GM21515 (cell line): ENCODE data around the gene SLC25A48.
"Not testable (repeated sequence)": the region's sequence is repeated elsewhere in the genome, so short reads cannot be mapped to it uniquely, and the experiment has no call there.

ENCODE experiments used
- ATAC-seq: cut with Tn5 transposase; IDR thresholded peaks from one replicate; pipeline ENCODE4 v1.9.1; 2021; ENCODE audit not compliant: unreplicated experiment

The SLC25A48 gene

DNA sequence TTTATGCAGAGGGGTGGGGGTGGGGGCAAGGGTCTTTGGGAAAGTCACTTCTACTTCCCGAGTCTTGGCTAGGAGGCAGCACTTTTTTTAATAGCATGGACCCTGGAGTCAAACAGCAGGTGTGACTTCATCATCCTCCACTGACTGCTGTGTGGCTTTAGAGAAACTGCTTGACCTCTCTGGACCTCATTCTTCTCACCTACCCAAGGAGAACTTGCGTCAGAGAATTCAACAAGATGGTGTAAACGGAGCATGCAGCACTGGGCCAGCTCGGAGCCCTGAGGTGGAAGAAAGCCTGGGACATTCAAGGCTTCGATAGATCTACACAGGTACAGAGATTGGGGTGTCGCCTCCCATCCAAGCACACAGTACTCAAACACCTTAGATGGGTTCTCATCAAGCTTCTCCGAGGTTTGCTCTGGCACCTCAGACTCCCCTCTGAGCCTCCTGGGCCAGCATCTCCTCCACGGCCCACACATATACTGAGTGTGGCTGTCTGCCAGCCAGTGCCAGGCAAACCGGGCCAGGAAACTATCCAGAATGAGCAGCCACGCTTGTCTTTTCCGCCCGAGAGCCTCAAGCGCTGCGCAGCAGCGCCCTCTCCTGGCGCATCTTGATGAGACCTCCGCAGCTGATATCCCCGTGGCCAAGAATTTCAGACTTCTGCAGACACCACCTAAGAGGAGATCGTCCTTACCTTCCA is 4.6 kb upstream of the SLC25A48 start:
- ATAC-seq = no peak

DNA sequence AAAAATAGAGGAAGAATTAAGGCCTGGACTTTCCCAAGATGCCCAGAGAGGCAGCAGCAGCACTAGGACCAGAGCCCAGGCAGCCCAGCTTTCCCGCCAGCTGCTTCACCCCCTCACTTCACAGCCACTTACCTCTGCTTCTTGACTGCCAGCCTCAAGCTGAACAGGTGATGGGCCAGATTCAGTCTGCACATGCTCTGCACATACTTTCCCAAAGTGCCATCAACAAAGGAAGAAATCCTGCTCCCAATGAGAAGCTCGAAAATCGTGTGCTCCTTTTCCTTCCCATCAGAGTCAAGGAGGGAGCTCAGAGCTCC is 4.1 kb upstream of the SLC25A48 start:
- ATAC-seq = no peak

DNA sequence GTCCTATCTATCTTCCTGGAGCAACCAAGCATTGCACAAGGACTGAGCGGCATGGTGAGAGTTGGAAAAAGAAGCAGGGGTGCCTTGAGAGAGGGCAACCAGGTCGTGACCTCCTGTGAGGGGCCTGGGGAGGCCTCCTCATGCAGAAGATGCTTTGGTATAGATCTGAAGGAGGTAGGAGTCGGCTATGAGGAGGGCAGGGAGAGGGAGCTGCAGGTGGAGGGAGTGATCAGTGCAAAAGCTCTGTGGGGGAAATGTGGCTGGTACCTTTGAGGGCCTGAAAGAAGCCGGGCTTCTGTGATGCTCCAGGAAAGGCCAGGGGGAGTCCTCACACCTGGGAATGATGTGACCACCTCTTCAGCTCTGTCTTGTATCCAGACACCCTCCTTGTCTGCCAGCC is 3.6 kb upstream of the SLC25A48 start:
- no peak for ATAC-seq

DNA sequence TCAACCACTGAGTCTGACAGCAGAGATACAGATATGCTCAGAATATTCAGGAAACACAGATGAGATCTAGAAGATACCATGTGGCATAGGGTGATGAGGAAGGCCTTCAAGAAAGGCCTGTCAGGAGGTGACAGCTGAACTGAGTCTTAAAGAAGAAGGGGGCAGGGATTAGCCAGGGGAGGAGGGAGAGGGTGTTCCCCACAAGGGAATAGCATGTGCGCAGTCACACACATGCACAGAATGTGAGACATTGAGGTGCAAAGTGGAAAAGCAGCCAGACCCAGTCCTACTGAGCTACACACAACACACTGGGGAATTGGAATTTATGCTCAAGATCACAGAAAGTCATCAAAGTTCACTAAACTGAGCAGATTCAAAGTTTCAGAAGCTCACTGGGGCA is 3.0 kb upstream of the SLC25A48 start:
- ATAC-seq = no peak

DNA sequence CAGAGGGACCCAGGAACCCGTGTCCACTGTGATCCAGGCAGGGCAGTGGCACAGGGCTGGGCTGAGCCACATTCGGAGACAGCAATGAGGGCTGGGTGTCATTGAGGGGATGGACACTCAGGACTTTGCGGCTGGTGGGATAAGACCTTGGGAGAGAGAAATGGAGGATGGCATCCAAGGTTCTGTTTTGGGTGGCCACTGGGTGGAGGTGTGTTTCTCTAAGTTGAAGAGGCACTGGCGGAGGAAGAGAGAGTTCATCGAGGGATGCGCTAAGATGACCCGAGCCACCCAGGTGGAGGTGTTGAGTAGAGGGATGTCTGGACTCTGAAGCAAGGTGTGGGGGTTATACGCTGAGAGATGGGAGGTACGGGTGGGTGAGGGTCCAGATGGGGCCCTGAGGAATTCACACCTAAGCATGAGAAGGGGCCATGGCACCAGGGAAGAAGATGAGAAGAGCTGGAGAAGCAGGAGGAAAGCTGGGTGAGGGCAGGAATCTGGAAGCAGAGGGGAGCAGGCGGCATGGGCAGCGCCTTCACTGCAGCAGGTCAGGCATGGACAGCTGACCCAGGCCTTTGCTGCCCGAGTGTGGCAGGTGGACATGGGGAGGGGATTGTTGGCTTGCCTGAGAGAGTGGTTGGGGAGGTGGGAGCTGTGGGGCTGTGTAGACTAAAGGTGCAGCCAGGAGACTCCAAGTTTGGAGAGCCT is 2.5 kb upstream of the SLC25A48 start:
- no peak for ATAC-seq

- no peak for ATAC-seq
These were observed 1.2 kb upstream of the SLC25A48 start for GRCh38 chr5:135832941-135833920.

GRCh38 chr5:135833961-135834638 is 363 bp upstream of the SLC25A48 start:
- ATAC-seq = peak; percentile 91

- ATAC-seq = no peak
These were observed 1.3 kb downstream of the SLC25A48 start for GRCh38 chr5:135835766-135836165.

- not testable (repeated sequence) for ATAC-seq
These were observed 3.9 kb downstream of the SLC25A48 start for GRCh38 chr5:135838395-135838794.

DNA sequence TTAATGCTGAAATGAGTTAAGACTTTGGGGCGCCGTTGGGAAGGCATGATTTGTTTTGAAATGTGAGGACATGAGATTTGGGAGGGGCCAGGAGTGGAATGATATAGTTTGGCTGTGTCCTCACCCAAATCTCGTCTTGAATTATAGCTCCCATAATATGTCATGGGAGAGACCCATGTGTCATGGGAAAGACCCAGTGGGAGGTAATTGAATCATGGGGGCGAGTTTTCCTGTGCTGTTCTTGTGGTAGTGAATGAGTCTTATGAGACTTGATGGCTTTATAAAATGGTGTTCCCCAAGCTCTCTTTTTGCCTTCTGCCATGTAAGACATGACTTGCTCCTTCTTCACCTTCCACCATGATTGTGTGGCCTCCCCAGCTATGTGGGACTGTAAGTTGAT is 5.1 kb downstream of the SLC25A48 start:
- ATAC-seq = no peak

DNA sequence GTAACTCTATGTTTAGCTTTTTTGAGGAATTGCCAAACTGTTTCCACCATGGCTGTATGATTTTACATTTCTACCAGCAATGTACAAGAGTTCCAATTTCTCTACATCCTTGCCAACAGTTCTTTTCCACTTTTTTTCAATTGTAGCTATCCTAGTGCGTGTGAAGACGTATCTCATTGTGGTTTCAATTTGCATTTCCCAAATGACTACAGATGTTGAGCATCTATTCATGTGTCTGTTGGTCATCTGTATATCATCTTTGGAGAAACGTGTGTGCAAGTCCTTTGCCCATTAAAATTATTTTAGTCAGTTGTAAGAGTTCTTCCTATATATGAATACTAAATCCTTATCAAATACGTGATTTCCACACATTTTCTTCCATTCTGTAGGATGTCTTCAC is 6.5 kb downstream of the SLC25A48 start:
- no peak for ATAC-seq

DNA sequence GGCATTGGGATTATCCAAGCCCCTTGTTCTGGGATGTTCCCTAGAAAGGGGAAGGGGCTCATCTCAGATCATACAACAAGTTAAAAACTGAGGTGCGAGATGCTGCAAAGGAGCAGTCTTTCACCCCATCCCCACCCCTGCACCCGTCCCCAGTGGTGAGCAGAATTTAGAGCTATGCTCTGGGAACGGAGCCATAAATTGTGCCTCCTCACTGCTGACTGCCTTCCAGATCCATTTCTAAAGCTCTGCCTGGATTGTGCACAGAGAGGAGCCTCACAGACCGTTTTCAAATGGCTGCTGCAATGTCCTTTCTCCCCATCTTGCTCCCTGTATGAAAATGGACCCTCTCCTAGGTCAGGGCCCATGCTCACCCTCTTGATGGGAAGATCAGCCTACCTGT is 8.3 kb downstream of the SLC25A48 start:
- no peak for ATAC-seq

GRCh38 chr5:135843571-135844337 is 9.3 kb downstream of the SLC25A48 start:
- no peak for ATAC-seq

GRCh38 chr5:135846311-135846710 is 11.8 kb downstream of the SLC25A48 start:
- no peak for ATAC-seq

GRCh38 chr5:135847976-135848375 is 13.5 kb downstream of the SLC25A48 start:
- no peak for ATAC-seq

- no peak for ATAC-seq
These were observed 15.8 kb downstream of the SLC25A48 start for GRCh38 chr5:135850231-135850630.

- ATAC-seq = no peak
These were observed 16.2 kb downstream of the SLC25A48 start for GRCh38 chr5:135850671-135851070.

DNA sequence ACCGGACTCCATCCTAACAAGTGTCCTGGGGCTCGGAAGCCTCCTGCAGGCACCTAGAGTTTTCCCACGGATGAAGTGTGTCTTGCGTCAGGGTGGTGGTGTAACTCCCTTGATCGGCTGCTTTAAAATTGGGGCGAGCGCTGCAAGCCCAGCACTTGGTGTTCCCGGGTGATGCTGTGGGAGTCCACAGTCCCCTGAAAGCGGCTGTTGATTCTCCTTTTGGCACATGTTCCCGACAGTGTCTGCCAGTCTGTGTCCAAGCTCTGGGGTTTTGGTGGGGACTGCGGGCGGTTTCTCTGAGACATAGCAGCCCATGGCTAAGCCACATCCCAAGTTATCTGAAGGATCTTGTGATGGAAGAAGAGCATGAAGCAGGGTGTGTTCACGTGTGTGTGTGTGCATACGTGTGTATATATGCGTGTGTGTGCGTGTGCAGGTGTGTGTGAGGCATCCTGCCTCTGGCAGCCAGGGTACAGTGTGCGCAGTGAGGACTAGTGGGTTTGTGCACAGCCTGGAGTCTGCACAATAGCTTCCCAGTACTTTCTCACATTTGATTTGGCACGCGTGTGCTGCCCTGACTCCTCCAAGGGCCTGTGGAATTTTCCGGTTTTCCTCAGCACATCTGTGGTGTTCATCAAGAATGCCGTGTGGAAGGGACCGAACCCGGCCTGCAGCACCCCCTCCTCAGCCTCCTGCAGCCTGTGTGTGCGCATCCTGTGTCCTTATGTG is 16.9 kb downstream of the SLC25A48 start:
- no peak for ATAC-seq

DNA sequence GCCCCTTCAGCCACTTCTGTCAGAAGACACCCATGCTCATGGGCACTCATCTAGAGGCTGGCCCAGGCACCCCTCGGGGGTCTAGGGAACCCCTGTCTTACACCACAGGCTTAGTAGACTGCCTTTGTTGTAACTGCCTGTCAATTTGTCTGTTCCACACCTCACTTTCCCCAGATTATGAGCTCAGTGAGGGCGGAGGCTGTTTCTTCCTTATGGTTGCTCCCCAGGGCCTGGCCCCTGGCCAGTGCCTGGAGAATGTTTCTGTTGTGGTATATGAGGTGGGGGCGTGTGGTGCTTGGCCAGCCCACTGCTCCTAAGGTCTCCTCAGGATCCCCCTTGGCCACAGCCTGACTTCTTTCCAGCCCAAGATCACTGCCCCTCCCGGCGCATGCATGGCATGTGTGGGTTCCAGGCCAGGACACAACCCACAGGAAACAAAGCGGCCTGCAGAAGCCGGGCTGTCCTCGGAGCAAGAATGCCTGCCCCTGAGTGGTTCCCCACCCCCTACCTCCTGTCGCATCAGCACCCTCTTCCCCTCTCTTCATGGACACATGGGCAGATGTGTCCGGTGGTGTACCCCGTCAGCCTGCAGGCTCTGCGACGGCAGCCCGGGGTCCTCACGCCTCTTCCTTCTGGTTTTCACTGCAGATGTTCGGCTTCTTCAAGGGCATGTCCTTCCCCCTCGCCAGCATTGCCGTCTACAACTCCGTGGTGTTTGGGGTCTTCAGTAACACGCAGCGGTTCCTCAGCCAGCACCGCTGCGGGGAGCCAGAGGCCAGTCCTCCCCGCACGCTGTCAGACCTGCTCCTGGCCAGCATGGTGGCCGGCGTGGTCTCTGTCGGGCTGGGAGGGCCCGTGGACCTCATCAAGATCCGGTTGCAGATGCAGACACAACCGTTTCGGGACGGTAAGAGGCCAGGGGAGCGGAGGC is 17.7 kb downstream of the SLC25A48 start:
- ATAC-seq = no peak
